H1 (cell line): ENCODE results near the gene SH3YL1. TPM values are rescaled to one million over a fixed set of nuclear protein-coding genes. Genes with fewer than 3 reads are reported as not detected.

Source experiments
- EP300 ChIP-seq, 2 experiments: IDR thresholded peaks; 1 replicate in 1 of 2; 2 replicates in 1 of 2; pipeline ENCODE4 v1.6.1; 2011 to 2012; ENCODE audit warnings: low read depth in 2 of 2, low read length in 2 of 2, mild to moderate bottlenecking in 2 of 2, borderline replicate concordance in 1 of 2, inconsistent platforms in 1 of 2, moderate library complexity in 1 of 2
- GABPA ChIP-seq: IDR thresholded peaks from 2 replicates; pipeline ENCODE4 v1.6.1; 2011; ENCODE audit warnings: mild to moderate bottlenecking, low read length, moderate library complexity, borderline replicate concordance; ENCODE audit not compliant: insufficient read depth
- GTF2F1 ChIP-seq: IDR thresholded peaks from 2 replicates; pipeline ENCODE4 v1.6.1; 2012; ENCODE audit warnings: low read depth, low read length, improper control_type of control experiment, borderline replicate concordance
- NRF1 ChIP-seq: IDR thresholded peaks from 2 replicates; pipeline ENCODE4 v1.6.1; 2011; ENCODE audit warnings: mild to moderate bottlenecking, low read depth, low read length, improper control_type of control experiment
- USF2 ChIP-seq: IDR thresholded peaks from 2 replicates; pipeline ENCODE4 v1.6.1; 2011; ENCODE audit warnings: low read length, improper control_type of control experiment
- YY1 ChIP-seq: IDR thresholded peaks from 2 replicates; pipeline ENCODE4 v1.6.1; 2011; ENCODE audit warnings: low read depth, mild to moderate bottlenecking, low read length
- polyA plus RNA-seq, 7 experiments: library from polyadenylated mRNA; depleted of rRNA in 3 of 7; stranded (reverse) in 5 of 7; unstranded in 2 of 7; fragments of >200 nt in 5 of 7; fragments of 200-250 nt in 2 of 7; gene quantifications; 1 replicate in 5 of 7; 2 replicates in 1 of 7; 4 replicates in 1 of 7; pipeline versions ENCODE4 v1.2.1 to v1.2.3, GENCODE V29; 2011 to 2013; ENCODE audit warnings: missing spikeins in 2 of 7, mixed read lengths in 2 of 7
- total RNA-seq: library from RNA; stranded (reverse); fragmentation: NEBNext Ultra II Directional; extraction: Animal tissue kit (Norgen Biotek cat#: 25700); gene quantifications from 2 replicates; pipeline ENCODE4 v1.2.1, GENCODE V29; 2021

SH3YL1 gene
- total and polyA plus RNA-seq, 2 of the 8 experiments (the other 6 are each of a cell fraction or from before 2014, with no cell fraction given): 13.6 to 37.2 TPM

DNA sequence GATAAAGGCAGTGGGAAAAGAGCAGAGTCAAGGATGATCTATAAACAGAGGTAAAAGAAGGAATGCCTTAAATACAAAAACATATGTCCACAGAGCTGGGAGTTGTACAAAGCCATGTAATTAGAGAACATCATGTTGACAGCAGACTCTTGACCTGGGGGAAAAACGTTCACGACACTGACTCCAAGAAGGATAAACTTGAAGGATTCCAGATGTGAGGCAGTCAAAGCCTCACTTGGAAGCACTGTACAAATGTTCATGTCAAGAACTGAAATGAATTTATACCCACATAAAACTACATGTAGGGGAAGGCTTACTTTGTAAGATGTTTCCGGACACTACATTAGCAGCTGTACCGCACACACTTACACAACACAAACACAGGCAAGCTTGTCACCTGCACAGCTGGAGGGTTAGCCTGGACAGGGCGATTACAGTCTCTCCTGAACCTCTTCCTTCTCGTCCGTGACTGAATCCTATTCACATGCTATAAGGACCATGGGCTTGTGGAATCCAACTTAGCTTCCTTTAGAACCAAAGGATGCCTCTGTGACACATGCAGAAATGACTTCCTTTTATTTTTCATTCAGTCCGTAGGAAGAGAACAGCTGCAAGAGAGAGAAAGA lies 88.6 kb downstream of the SH3YL1 start (continued):
- TF ChIP-seq EP300 (IDR thresholded peaks at IDR 0.05; ENCODE audit: borderline replicate concordance in 1 of 2, low read depth in 2 of 2, low read length in 2 of 2) (no peak), YY1 (no peak), GABPA (no peak), NRF1 (no peak), GTF2F1 (no peak), USF2 (no peak)
